GM18907 (cell line): ENCODE measurements around the gene ERVW-1.
A peak's percentile ranks its signal among the peaks of the same experiment; 100 is the strongest.
"Not testable (repeated sequence)": the region's sequence is repeated elsewhere in the genome, so short reads cannot be mapped to it uniquely, and the experiment has no call there.

Experiments used
- ATAC-seq: cut with Tn5 transposase; IDR thresholded peaks from one replicate; pipeline ENCODE4 v1.9.1; 2021; ENCODE audit warnings: mild to moderate bottlenecking, moderate library complexity; ENCODE audit not compliant: unreplicated experiment

ERVW-1 gene

DNA sequence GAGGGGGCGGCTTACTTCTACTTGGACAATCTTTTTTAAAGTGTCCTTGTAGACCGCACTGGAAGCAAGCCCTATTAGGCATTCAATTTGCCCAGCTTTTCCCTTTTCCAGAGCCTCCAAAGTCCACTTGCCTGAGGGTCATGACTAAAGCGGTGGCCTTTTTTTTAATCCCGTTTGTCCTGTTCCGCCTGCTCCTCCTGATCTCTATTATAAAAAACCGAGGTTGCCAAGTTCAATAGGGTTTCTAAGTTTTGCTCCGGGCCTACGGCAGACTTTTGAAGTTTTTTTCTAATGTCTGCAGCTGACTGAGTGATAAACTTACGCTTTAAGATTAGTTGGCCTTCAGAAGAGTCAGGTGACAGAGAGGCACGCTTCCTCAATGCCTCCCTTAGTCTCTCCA is 3.8 kb downstream of the ERVW-1 start:
- ATAC-seq, result not testable (repeated sequence)

DNA sequence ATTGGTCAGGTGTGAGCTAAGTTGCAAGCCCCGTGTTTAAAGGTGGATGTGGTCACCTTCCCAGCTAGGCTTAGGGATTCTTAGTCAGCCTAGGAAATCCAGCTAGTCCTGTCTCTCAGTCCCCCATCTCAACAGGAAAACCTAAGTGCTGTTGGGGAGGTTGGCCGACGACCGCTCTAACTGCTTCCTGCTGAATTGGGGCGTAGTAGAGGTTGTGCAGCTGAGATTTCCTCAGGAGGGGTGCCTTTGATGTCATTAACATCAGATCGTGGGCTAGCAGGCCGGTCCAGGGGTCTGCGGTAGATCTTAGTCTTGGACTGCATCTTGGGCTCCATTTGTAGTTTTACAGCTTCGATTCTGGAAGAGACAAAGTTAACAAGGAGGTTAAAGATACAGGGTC is 9.2 kb downstream of the ERVW-1 start:
- not testable (repeated sequence) for ATAC-seq

- no peak for ATAC-seq
Observed at GRCh38 chr7:92466682-92467081, 11.1 kb downstream of the ERVW-1 start.

DNA sequence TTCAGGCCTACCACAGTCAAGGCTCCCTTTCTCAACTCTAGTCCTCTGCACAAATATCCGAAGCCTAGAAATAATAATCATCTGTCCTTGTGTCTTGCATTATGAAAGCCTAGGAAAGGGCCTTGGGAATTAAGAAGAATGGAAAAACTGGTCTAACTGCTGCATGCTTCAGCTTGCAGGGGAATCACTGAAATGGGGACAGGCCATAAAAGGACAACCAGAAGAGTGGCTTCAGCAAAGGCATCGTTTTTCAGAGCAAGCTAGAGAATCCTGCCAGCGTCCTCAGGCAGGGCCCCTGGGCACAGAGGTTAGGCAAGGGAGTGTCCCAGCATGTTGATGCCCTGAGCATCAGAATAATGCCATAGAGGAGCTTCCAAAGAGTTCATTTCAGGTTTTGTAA is 13.2 kb downstream of the ERVW-1 start:
- ATAC-seq, result no peak

GRCh38 chr7:92462560-92462959 is 15.2 kb downstream of the ERVW-1 start:
- no peak for ATAC-seq

DNA sequence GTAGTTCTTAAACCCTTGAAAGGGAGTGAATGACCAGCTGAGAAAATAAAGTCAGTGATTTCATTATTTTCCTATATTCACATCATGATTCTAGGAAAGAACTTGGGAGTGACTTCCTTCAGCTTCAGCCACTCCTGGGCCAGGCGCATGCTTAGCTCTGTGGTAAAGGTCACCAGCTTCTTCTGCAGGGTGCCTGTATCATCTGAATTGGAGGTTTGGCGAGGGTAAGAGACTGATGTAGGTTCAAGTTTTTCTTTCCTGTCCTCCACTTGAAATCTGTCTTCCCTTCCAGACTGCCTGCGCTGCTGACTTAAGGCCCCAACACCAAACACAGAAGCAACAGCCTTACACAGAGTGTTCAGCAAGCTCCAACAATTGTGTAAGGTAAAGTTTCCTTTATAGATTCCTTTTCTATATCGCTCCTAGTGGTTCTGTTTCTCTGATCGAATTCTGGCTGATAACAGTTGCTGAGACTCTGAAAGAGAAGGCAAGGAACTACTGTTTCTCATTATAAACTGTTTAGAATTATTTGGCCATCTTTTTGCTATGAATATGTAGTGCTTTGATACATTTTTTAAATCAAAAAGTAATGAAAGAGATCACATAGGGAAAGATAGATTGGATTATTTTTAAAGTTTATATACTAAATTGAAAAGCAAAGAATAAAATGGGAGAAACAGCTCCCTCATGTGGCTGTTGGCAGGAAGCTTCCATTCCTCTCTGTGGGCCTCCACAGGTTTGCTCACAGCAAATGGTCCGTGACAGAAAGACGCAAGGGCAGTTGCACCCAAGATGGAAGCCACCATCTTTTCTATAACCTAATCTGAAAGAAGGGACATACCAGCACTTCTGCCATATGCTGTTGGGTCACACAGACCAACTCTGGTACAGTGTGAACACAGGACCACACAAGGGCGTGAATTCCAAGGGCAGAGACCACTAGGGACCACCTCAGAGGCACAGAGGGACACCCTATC is 16.4 kb downstream of the ERVW-1 start:
- peak; percentile 85 for ATAC-seq

GRCh38 chr7:92460510-92460909 is 17.2 kb downstream of the ERVW-1 start:
- no peak for ATAC-seq

GRCh38 chr7:92460109-92460508 is 17.6 kb downstream of the ERVW-1 start:
- ATAC-seq, result no peak

- ATAC-seq, result no peak
Observed at GRCh38 chr7:92456236-92456635, 21.5 kb downstream of the ERVW-1 start.

DNA sequence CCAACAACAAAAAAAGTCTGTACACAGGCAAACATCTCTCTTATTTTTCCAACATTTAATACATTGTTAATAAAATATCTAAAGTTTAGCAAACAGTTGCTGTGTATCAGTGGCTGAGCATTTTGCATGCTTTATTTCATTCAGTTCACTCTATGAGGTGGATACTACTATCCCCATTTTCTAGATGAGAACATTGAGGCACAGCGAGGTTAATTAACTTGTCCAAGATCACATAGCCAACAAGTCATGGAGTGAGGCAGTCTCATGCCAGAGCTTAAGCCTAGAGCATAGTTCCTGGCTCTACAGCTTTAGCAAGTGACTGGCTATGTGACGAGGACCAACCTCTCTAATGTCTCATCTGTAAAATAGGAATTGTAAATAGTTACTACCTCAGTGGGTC is 26.1 kb downstream of the ERVW-1 start:
- no peak for ATAC-seq

DNA sequence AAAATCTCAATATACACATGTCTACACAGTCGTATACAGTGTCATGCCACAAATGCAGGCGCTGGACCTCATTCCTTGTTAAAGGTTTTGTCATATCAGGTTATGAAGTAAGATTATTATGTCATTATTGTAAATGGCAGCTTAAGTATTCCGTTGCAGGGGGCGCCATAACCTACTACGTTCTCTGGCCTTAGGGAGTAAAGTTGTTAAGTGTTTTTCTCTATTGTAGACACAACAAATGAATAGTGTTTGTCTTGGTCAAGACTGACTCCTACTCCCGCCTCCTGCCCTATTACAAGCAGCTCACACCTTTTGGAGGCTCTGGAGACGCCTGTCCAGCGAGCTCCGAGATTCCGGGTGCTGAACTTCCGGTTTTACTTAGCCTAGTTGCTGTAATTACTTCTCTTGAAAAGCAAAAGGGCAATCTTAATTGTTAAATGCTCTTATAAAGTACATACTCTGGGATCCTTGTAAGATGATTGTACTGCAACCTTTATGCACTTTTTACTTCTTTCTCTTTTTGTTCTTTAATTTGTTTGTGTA is 29.5 kb downstream of the ERVW-1 start:
- ATAC-seq, result peak; percentile 51

GRCh38 chr7:92447345-92448204 is 30.2 kb downstream of the ERVW-1 start, which contains the start of gene GATAD1:
Gene GATAD1 (plus strand): TSS chr7:92447482. CDS start chr7:92447730, 248 bp downstream.
- peak; percentile 92 for ATAC-seq

DNA sequence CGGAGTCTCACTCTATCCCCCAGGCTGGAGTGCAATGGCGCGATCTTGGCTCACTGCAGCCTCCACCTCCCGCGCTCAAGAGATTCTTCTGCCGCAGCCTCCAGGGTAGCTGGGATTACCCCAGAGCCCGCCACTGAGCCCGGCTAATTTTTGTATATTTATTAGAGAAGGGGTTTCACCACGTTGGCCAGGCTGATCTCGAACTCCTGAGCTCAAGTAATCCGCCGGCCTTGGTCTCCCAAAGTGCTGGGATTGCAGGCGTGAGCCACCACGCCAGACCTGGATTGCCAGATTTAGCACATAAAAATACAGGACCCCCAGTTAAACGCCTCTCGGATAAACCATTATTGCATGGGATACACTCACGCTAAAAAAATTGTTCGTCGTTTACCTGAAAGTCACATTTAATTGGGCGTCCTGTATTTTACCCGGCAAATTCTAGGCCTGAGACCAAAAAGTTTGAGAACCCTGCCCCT is 30.8 kb downstream of the ERVW-1 start:
- ATAC-seq, result no peak

- ATAC-seq, result not testable (repeated sequence)
Observed at GRCh38 chr7:92442720-92443119, 35.0 kb downstream of the ERVW-1 start.

- no peak for ATAC-seq
Observed at GRCh38 chr7:92437956-92438491, 39.7 kb downstream of the ERVW-1 start.

DNA sequence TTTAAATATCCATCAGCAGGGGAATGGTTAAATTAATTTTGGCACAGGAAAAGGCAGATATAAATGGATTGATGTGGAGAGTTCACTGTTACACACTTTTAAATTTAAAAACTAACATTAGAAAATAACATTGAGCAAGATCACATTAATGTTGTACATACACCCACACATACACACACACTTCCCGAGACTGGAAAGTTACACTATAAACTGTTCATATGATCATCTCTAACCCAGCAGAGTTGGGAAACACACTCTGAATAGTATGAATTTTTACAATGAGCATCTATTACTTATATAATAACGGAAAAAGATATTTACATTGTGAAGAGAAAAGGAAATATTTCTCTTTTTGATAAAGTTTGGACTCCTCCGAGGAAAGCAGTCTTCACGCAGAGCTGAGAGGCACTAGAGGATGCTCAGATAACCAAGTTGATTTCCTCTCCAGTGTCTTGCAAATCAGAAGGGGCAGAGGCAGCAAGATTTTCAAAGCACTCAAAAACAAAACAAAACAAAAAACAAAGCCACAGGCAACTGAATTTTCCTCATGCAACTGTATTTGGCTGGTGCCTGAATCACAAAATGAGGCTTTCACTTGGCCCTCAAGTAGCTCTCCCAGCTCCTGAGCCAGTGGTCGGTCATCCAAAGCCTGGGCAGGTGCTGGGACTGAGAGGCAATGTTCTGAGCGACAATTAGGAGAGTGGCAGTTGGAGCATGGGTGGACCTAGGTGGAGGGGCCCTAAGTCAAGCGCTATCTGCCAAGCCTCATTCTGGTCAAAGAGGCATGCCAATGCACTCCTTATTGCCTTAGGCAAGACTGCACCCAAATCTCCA is 40.9 kb downstream of the ERVW-1 start:
- ATAC-seq, result no peak

DNA sequence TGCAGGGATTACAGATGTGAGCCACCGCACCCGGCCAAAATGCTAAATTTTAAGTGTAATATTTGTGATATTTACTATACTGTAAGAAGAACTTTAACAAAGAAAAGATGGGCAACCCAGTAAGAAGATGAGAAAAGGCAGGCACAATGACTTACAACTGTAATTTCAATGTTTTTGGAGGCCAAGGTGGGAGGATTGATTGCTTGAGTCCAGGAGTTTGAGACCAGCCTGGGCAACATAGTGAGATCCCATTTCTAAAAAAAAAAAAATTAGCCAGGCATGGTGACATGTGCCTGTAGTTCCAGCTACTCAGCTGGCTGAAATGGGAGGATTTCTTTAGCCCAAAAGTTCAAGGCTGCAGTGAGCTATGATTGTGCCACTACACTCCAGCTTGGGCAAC is 42.2 kb downstream of the ERVW-1 start:
- no peak for ATAC-seq

GRCh38 chr7:92433019-92433418 is 44.7 kb downstream of the ERVW-1 start:
- ATAC-seq, result no peak

- ATAC-seq, result no peak
Observed at GRCh38 chr7:92432299-92432946, 45.3 kb downstream of the ERVW-1 start.
